ENCODE measurements around the gene FLYWCH1.

GRCh38 chr16:2990891-2991290 is 79.2 kb downstream of the FLYWCH1 start:
- TF ChIP-seq NR2C1 (IDR thresholded peaks at IDR 0.05) = no peak
- no peak for TF ChIP-seq NR2C1 (tag; IDR thresholded peaks at IDR 0.05)
- TF ChIP-seq HNRNPK (IDR thresholded peaks at IDR 0.05; ENCODE audit: low read depth, low read length, poor library complexity, severe bottlenecking) = no peak
- no peak for TF ChIP-seq STAT6 (CRISPR knock-in tag; IDR thresholded peaks at IDR 0.05)
- no peak for TF ChIP-seq CTCF (IDR thresholded peaks at IDR 0.05 in 2 of 3, conservative IDR thresholded peaks at IDR 0.05 in 1 of 3; ENCODE audit: insufficient read depth in 2 of 3, low read depth in 1 of 3, low read length in 3 of 3)
- no peak for TF ChIP-seq POLR2H (tag; IDR thresholded peaks at IDR 0.05; ENCODE audit: low read depth)
- TF ChIP-seq STAT5A (IDR thresholded peaks at IDR 0.05; ENCODE audit: borderline replicate concordance, low read length) = no peak
- no peak for TF ChIP-seq CHCHD3 (CRISPR knock-in tag; IDR thresholded peaks at IDR 0.05)
- no peak for TF ChIP-seq EP300 (IDR thresholded peaks at IDR 0.05; ENCODE audit: low read length)

Data from K562 (cell line).